Right lung (tissue), 5 donors: ENCODE data around the gene SLC16A10. TPM values are rescaled to one million over a fixed set of nuclear protein-coding genes. Genes with fewer than 3 reads are reported as not detected.
"Not testable (repeated sequence)": the region's sequence is repeated elsewhere in the genome, so short reads cannot be mapped to it uniquely, and the experiment has no call there.

Experiments used
- DNase-seq, 2 donors: peaks; one replicate each; pipeline ENCODE4 v3.0.0-alpha.2; 2013
- polyA plus RNA-seq, 5 donors: library from polyadenylated mRNA; unstranded; fragments of 120-200 nt; gene quantifications; one replicate each; pipeline versions ENCODE4 v1.2.1 to v1.2.3, GENCODE V29; 2013; ENCODE audit warnings: inconsistent platforms in 1 of 5, low replicate concordance in 1 of 5; ENCODE audit not compliant: insufficient read length in 5 of 5, insufficient read depth in 1 of 5

The SLC16A10 gene
- polyA plus RNA-seq, 5 donors: 4.3 to 7.4 (median 6.3) TPM

GRCh38 chr6:111184827-111185532, 97.7 kb downstream of the SLC16A10 start:
- no peak for DNase-seq

- no peak for DNase-seq
Observed at GRCh38 chr6:111185954-111186353, 98.7 kb downstream of the SLC16A10 start.

- DNase-seq: no peak
Observed at GRCh38 chr6:111187874-111188273, 100.6 kb downstream of the SLC16A10 start.

- not testable (repeated sequence) for DNase-seq
Observed at GRCh38 chr6:111189666-111190210, 102.4 kb downstream of the SLC16A10 start.

- no peak for DNase-seq
Observed at GRCh38 chr6:111190637-111191036, 103.3 kb downstream of the SLC16A10 start.

GRCh38 chr6:111191136-111191535, 103.8 kb downstream of the SLC16A10 start:
- not testable (repeated sequence) for DNase-seq

GRCh38 chr6:111192911-111193555, 105.7 kb downstream of the SLC16A10 start:
- DNase-seq: no peak

GRCh38 chr6:111195656-111196055, 108.4 kb downstream of the SLC16A10 start:
- no peak for DNase-seq

GRCh38 chr6:111198841-111199240, 111.5 kb downstream of the SLC16A10 start:
- no peak for DNase-seq

- no peak for DNase-seq
Observed at GRCh38 chr6:111199935-111200334, 112.6 kb downstream of the SLC16A10 start.

- no peak for DNase-seq
Observed at GRCh38 chr6:111200350-111201243, 113.3 kb downstream of the SLC16A10 start.

- DNase-seq: no peak
Observed at GRCh38 chr6:111201244-111201554, 113.9 kb downstream of the SLC16A10 start.

- no peak for DNase-seq
Observed at GRCh38 chr6:111201764-111202163, 114.5 kb downstream of the SLC16A10 start.

GRCh38 chr6:111203539-111203938, 116.2 kb downstream of the SLC16A10 start:
- DNase-seq: not testable (repeated sequence)

- no peak for DNase-seq
Observed at GRCh38 chr6:111204305-111204704, 117.0 kb downstream of the SLC16A10 start.

- DNase-seq: no peak
Observed at GRCh38 chr6:111204881-111205280, 117.6 kb downstream of the SLC16A10 start.

- DNase-seq: no peak
Observed at GRCh38 chr6:111205502-111205901, 118.2 kb downstream of the SLC16A10 start.

- DNase-seq: no peak
Observed at GRCh38 chr6:111207141-111207858, 120.0 kb downstream of the SLC16A10 start.

GRCh38 chr6:111208933-111209332, 121.6 kb downstream of the SLC16A10 start:
- no peak for DNase-seq

GRCh38 chr6:111210194-111210728, 123.0 kb downstream of the SLC16A10 start:
- DNase-seq: peak; percentile 23 to 46

GRCh38 chr6:111211411-111212030, 124.2 kb downstream of the SLC16A10 start:
- DNase-seq: no peak
